Measurements from ENCODE around the gene ZNF414.

GRCh38 chr19:8482696-8483095, 31.3 kb downstream of the ZNF414 start:
- no peak for TF ChIP-seq EZH2 (IDR thresholded peaks at IDR 0.05; ENCODE audit: low read depth)
- no peak for TF ChIP-seq CTCF (conservative IDR thresholded peaks at IDR 0.05)
